ENCODE data around the gene MACROD2. TPM values are rescaled to one million over a fixed set of nuclear protein-coding genes. Genes with fewer than 3 reads are reported as not detected.
A peak's percentile ranks its signal among the peaks of the same experiment; 100 is the strongest.
"Not testable (repeated sequence)": the region's sequence is repeated elsewhere in the genome, so short reads cannot be mapped to it uniquely, and the experiment has no call there.

MACROD2 gene
- total RNA-seq, 1 experiment from 2014 or later: 0.02 TPM

GRCh38 chr20:15949391-15949790 is 1954.1 kb downstream of the MACROD2 start:
- no peak for DNase-seq (ENCODE audit: low spot score)

- DNase-seq (ENCODE audit: low spot score): peak; percentile 30
Observed at GRCh38 chr20:15951658-15952057, 1956.3 kb downstream of the MACROD2 start.

GRCh38 chr20:15958142-15958541 is 1962.8 kb downstream of the MACROD2 start:
- DNase-seq (ENCODE audit: low spot score): no peak

- no peak for DNase-seq (ENCODE audit: low spot score)
Observed at GRCh38 chr20:15965165-15965564, 1969.8 kb downstream of the MACROD2 start.

- DNase-seq (ENCODE audit: low spot score): no peak
Observed at GRCh38 chr20:15967334-15967733, 1972.0 kb downstream of the MACROD2 start.

GRCh38 chr20:15976047-15976736 is 1980.9 kb downstream of the MACROD2 start:
- no peak for DNase-seq (ENCODE audit: low spot score)

- DNase-seq (ENCODE audit: low spot score): no peak
Observed at GRCh38 chr20:15977026-15977425, 1981.7 kb downstream of the MACROD2 start.

GRCh38 chr20:15977758-15978157 is 1982.4 kb downstream of the MACROD2 start:
- DNase-seq (ENCODE audit: low spot score): no peak

- not testable (repeated sequence) for DNase-seq (ENCODE audit: low spot score)
Observed at GRCh38 chr20:15985494-15986368, 1990.4 kb downstream of the MACROD2 start.

- no peak for DNase-seq (ENCODE audit: low spot score)
Observed at GRCh38 chr20:15986690-15987089, 1991.4 kb downstream of the MACROD2 start.

- no peak for DNase-seq (ENCODE audit: low spot score)
Observed at GRCh38 chr20:15991279-15991678, 1996.0 kb downstream of the MACROD2 start.

- DNase-seq (ENCODE audit: low spot score): peak; percentile 58
Observed at GRCh38 chr20:15992564-15992963, 1997.2 kb downstream of the MACROD2 start.

- no peak for DNase-seq (ENCODE audit: low spot score)
Observed at GRCh38 chr20:16000112-16000511, 2004.8 kb downstream of the MACROD2 start.

- DNase-seq (ENCODE audit: low spot score): no peak
Observed at GRCh38 chr20:16001286-16001685, 2006.0 kb downstream of the MACROD2 start.

- DNase-seq (ENCODE audit: low spot score): no peak
Observed at GRCh38 chr20:16003310-16003709, 2008.0 kb downstream of the MACROD2 start.

GRCh38 chr20:16004108-16004854 is 2009.0 kb downstream of the MACROD2 start:
- no peak for DNase-seq (ENCODE audit: low spot score)

GRCh38 chr20:16005021-16005914 is 2010.0 kb downstream of the MACROD2 start:
- DNase-seq (ENCODE audit: low spot score): no peak

GRCh38 chr20:16005915-16006493 is 2010.7 kb downstream of the MACROD2 start:
- DNase-seq (ENCODE audit: low spot score): no peak

GRCh38 chr20:16007164-16007563 is 2011.8 kb downstream of the MACROD2 start:
- no peak for DNase-seq (ENCODE audit: low spot score)

- peak; percentile 24 for DNase-seq (ENCODE audit: low spot score)
Observed at GRCh38 chr20:16007962-16008361, 2012.6 kb downstream of the MACROD2 start.

GRCh38 chr20:16011056-16011455 is 2015.7 kb downstream of the MACROD2 start:
- DNase-seq (ENCODE audit: low spot score): no peak
